PC-9 (cell line): ENCODE results near the gene C16orf95.
"Not testable (repeated sequence)": the region's sequence is repeated elsewhere in the genome, so short reads cannot be mapped to it uniquely, and the experiment has no call there.

Source experiments
- EZH2 ChIP-seq: fragments of 200-600 bp; sonication (generic); IDR thresholded peaks from 2 replicates; pipeline ENCODE4 v1.8.0; 2017; ENCODE audit warnings: antibody characterized with exemption, low read depth
- TF ChIP-seq, protein P1 (sequence below): fragments of 200-600 bp; sonication (generic); conservative IDR thresholded peaks from 2 replicates; pipeline ENCODE4 v1.6.1; 2017; ENCODE audit warnings: mixed run types, antibody characterized with exemption, mild to moderate bottlenecking, moderate library complexity

DNA sequence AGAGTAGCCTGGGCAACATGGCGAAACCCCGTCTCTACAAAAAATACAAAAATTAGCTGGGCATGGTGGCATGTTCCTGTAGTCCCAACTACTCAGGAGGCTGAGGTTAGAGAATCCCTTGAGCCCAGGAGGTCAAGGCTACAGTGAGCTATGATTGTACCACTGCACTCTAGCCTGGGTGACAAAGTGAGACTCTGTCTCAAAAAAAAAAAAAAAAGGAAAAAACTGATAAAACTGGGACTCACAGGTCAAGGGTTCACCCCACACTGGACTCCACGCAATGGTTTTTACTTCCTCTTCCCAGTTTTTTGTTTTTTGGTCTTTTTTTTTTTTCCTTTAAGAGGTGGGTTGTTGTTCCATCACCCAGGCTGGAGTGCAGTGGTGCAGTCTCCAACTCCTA lies 58.5 kb downstream of the C16orf95 start:
- TF ChIP-seq, protein P1, sequence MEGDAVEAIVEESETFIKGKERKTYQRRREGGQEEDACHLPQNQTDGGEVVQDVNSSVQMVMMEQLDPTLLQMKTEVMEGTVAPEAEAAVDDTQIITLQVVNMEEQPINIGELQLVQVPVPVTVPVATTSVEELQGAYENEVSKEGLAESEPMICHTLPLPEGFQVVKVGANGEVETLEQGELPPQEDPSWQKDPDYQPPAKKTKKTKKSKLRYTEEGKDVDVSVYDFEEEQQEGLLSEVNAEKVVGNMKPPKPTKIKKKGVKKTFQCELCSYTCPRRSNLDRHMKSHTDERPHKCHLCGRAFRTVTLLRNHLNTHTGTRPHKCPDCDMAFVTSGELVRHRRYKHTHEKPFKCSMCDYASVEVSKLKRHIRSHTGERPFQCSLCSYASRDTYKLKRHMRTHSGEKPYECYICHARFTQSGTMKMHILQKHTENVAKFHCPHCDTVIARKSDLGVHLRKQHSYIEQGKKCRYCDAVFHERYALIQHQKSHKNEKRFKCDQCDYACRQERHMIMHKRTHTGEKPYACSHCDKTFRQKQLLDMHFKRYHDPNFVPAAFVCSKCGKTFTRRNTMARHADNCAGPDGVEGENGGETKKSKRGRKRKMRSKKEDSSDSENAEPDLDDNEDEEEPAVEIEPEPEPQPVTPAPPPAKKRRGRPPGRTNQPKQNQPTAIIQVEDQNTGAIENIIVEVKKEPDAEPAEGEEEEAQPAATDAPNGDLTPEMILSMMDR, result not testable (repeated sequence)
- not testable (repeated sequence) for TF ChIP-seq EZH2
